Activated naive CD4-positive, alpha-beta T cell treated with Interleukin-2 at 50 U/mL for 16 hours (primary cell): ENCODE measurements around the gene ANKMY2.

Experiments used
- DNase-seq: peaks from one replicate; pipeline ENCODE4 v3.0.0-alpha.2; 2020

The ANKMY2 gene

DNA sequence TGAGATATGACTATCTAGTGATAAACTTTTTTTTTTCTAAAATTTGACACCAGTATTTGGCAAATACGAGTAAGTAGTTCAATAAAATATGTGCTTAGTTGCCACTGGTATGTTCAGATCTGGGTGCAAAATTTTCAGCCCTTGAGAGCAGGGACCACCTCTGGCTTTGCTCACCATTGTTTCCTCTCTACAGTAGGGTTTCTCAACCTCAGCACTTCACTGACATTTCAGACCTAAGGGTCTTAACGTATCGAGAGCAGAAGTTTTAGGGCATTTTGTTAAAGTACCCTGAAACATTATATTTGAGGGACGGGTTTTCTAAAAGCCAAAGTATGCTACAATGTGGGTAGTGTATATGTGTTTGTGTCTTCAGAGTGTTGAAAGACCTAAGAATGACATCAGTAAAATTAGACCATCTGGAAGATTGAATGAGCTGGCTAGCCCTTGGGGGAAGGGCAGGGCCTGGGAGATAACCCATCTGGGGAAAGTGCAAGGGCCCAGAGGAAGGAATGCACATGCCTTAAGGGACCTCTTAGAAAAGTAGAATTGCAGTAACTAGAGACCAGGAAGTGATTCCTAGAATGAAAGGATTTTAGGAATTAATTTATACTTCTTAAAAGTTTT lies 12.2 kb upstream of the ANKMY2 start:
- no peak for DNase-seq

GRCh38 chr7:16656141-16656540 lies 10.6 kb upstream of the ANKMY2 start:
- no peak for DNase-seq

DNA sequence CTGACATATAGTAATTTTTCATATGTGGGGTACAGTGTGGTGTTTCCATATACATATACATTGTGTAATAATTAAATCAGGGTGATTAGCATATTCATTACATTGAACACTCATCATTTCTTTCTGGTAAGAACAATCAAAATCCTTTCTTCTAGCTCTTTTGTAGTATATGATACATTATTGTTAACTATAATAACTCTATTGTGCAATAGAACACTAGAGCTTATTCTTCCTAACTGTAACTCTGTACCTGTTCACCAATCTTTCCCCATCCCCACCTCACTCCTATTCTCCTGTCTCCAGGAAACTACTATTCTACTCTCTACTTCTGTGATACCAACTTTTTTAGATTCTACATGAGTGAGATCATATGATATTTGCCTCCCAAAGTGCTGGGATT lies 9.8 kb upstream of the ANKMY2 start:
- no peak for DNase-seq

DNA sequence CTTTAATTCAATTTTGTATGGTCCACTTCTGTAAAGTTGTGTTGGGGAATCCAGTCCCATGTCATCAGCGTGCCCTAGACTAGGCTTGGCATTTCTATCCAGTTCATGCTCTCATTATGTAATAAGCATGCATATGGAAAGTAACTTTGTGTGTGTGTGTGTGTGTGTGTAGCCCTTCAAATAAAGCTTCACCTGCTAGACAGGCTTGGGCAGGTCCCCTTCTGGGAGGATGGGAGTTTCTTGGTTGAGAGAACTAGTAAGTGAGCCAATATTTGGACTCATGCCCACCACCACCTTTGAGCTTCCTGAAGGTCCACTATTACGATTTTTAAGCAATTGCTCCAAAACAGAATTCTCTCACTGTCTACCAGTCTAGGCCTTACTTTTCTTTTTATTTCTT lies 7.3 kb upstream of the ANKMY2 start:
- no peak for DNase-seq

GRCh38 chr7:16652240-16652583 lies 6.7 kb upstream of the ANKMY2 start:
- no peak for DNase-seq

- DNase-seq: no peak
These were observed 6.1 kb upstream of the ANKMY2 start for GRCh38 chr7:16651396-16652239.

DNA sequence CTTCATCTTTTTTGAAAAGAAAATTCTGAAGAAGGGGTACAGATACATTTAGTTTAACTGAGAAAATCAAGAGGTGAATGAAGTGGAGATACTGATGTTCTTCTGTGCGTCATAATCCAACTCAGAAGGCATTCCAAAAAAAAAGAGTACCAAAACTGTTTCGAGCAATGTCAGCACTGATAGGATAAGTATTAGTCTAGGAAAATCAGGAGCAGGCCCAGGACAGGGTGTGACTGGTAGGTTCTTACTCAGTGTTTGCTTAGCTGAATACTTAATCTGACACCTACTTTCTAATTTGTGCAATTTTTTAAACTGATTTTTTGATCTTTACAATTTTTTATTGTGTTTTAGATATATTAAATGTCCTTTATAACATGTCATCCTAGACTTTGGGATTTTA lies 4.7 kb upstream of the ANKMY2 start:
- DNase-seq: no peak

DNA sequence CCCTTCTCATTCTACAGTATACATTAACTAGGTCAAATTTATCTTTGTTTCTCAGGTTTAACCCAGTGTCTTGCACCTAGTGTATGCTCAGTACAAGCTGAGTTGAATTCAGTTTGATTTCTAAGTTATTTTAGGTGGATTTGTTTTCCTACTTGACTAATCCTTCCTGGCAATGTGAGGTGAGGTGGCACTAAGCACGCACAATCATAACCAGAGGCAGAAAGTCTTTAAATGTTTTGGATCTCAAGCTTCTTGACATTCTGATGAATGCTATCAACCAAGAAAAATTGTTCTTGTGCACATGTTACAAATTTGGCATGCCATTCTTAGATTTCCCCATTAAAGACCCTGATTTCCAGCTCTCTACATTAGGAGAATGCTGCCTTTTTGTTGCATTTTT lies 3.6 kb upstream of the ANKMY2 start:
- DNase-seq: no peak

GRCh38 chr7:16648551-16648950 lies 3.0 kb upstream of the ANKMY2 start:
- DNase-seq: no peak

GRCh38 chr7:16647435-16647960 lies 1.9 kb upstream of the ANKMY2 start:
- DNase-seq: no peak

DNA sequence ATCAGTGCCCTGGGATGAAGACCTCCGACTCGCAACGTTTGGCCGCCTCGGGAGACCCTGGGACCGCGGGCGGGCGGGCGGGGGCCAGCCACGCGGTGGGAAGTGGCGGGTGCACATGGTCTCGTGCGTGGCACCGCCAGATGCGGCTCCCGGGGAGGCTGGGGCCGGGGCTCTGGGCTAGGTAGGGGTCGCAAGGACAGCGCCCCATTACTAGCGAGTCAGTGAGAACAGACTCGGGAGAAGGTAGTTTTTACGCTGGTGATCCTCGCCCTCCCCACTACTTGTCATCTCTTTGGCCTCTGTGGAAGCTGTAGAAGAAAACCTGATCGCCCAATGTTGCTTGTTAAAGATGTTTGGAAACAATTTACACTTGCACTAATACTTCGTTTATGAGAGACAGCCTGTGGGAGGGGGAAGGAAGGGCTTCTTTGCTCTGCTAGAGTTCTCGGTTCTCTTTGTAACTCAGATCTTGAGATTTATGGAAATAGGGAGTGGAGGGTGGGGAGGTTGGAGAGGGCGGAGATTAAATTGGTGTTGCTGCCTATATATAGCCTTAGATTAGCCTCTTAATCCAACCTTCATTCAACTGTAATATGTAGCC lies 1.0 kb upstream of the ANKMY2 start:
- peak; percentile 6 for DNase-seq

GRCh38 chr7:16644636-16645592 lies 640 bp downstream of the ANKMY2 start:
- peak; percentile 59 for DNase-seq

DNA sequence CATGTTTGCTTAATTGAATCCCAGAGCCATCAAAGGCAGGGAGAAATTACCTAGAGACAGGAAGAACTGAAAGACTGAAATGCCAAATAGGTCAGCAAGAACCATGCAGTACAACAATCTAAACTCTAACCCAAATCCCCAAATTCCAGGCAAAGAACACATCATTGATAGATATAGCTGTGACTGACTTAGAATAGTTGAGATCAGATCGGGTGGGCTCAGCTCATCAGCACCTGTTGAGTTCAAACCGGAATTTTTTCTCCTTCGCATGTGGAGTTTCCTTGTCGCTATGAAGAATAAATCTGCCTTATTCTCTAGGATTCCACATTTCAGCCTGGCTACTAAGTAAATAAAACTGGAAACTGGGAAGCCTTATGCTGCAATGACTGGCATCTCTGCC lies 1.4 kb downstream of the ANKMY2 start:
- no peak for DNase-seq

DNA sequence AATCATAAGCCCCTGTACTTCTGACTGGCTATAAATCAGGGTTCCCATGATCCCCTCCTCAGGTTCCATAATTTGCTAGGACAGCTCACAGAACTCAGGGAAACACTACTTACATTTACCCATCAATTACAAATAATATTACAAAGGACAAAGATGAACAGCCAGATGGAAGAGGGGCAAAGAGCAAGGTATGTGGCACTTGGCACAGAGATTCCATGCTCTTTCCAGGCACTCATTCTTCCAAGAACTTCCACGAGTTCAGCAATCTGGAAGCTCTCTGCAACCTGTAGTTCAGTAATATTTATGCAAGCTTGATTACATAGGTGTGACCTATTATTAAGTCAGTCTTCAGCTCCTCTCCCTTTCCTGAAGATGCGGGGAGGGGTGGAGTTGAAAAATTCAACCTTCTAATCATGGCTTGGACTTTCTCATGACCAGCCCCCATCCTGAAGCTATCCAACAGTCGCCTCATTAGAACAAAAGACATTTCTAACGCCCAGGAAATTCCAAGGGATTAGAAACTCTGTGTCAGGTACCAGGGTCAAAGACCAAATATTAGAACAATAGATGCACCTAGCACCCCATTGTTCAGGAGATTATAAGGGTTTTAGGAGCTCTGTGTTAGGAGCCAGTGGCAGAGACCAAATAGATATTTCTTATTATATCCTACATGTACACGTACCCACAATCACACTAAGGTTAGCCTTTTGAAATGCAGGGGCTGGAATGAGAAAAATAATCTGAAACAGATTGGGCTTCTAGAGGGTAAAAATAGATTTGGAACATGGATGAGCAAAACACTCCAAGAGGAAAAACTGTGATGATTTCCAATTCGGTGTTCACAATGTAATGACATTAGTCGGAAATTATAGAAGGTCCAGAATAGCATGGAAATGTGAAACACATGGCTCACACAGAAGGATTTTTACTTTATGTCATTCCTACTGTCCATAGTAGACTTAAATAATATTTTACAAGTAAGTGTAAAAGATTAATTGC lies 7.0 kb downstream of the ANKMY2 start:
- no peak for DNase-seq

DNA sequence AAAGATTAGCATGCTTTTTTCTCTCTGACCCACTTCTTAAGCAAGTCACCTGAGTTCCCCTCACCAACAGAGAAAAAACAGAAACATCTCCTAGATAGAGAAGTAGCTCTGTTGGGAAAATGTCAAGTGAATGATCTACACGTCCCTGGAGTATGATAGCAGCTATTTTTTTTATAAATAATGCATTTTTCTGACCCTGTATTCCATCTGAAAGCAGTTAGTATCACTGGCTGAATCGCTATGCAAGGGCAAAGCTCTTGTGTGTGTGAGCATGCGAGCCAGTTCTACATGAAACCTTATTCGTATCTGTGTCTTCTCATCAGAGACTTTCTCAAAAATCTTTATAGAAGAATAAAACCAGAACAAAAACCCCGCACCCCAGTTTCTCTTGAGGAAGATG lies 8.2 kb downstream of the ANKMY2 start:
- no peak for DNase-seq

DNA sequence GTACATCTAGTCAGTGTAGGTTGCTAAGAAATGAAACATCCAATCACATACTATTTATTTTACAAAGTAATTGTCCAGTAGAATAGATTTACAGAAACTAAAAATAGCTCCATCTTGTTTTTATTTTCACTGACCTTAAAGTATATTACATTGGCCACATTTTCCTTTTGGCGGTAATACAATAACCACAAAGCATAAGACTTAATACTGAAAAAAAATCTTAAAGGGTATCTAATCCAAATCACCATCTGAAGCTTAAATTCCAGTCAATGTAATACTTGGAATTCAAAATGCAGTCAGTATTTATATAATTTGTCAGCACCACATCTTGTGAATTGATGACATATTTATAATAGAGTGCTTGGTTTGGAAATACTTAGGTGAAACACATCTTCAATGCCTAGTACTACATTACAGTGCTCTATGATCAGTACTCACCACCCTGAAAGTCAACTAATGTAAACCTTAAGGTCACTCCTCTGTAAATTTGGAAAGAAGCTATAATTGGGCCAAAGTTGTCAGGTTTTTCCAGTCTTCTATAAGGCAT lies 8.9 kb downstream of the ANKMY2 start:
- DNase-seq: no peak

- DNase-seq: no peak
These were observed 11.2 kb downstream of the ANKMY2 start for GRCh38 chr7:16634271-16634738.

GRCh38 chr7:16630654-16631053 lies 14.9 kb downstream of the ANKMY2 start:
- DNase-seq: no peak

- DNase-seq: no peak
These were observed 18.3 kb downstream of the ANKMY2 start for GRCh38 chr7:16627236-16627635.

- DNase-seq: no peak
These were observed 19.2 kb downstream of the ANKMY2 start for GRCh38 chr7:16626388-16626787.

- no peak for DNase-seq
These were observed 25.6 kb downstream of the ANKMY2 start for GRCh38 chr7:16619979-16620408.
